NCI-H2196 (cell line): ENCODE data around the gene CD8A.

Experiments used
- DNase-seq: peaks from one replicate; lab custom pipeline; 2025; ENCODE audit not compliant: unreplicated experiment; lab: John Stamatoyannopoulos, UW

Gene CD8A

GRCh38 chr2:86781363-86781762 is 9.3 kb downstream of the CD8A start:
- DNase-seq, result no peak

- no peak for DNase-seq
Observed at GRCh38 chr2:86779971-86780370, 10.7 kb downstream of the CD8A start.

- no peak for DNase-seq
Observed at GRCh38 chr2:86778957-86779356, 11.8 kb downstream of the CD8A start.

GRCh38 chr2:86776532-86776931 is 14.2 kb downstream of the CD8A start:
- DNase-seq, result no peak

GRCh38 chr2:86775338-86775737 is 15.4 kb downstream of the CD8A start:
- no peak for DNase-seq

GRCh38 chr2:86774862-86775261 is 15.9 kb downstream of the CD8A start:
- DNase-seq, result no peak

- no peak for DNase-seq
Observed at GRCh38 chr2:86772611-86773010, 18.1 kb downstream of the CD8A start.

GRCh38 chr2:86770816-86771301 is 19.9 kb downstream of the CD8A start:
- no peak for DNase-seq

- no peak for DNase-seq
Observed at GRCh38 chr2:86769838-86770237, 20.9 kb downstream of the CD8A start.

GRCh38 chr2:86768189-86768949 is 22.3 kb downstream of the CD8A start:
- DNase-seq, result no peak

- no peak for DNase-seq
Observed at GRCh38 chr2:86765310-86765695, 25.4 kb downstream of the CD8A start.

GRCh38 chr2:86764661-86765309 is 25.9 kb downstream of the CD8A start:
- peak; percentile 4 for DNase-seq

GRCh38 chr2:86760371-86760770 is 30.3 kb downstream of the CD8A start:
- DNase-seq, result no peak

- no peak for DNase-seq
Observed at GRCh38 chr2:86758405-86758804, 32.3 kb downstream of the CD8A start.

- DNase-seq, result no peak
Observed at GRCh38 chr2:86753606-86754005, 37.1 kb downstream of the CD8A start.

GRCh38 chr2:86752934-86753333 is 37.8 kb downstream of the CD8A start:
- DNase-seq, result no peak

- no peak for DNase-seq
Observed at GRCh38 chr2:86751778-86752177, 38.9 kb downstream of the CD8A start.

GRCh38 chr2:86750240-86750839 is 40.4 kb downstream of the CD8A start:
- DNase-seq, result no peak

- DNase-seq, result no peak
Observed at GRCh38 chr2:86747711-86748639, 42.7 kb downstream of the CD8A start.

- DNase-seq, result no peak
Observed at GRCh38 chr2:86746939-86747338, 43.8 kb downstream of the CD8A start.

- DNase-seq, result no peak
Observed at GRCh38 chr2:86744152-86744551, 46.6 kb downstream of the CD8A start.
